ENCODE measurements around the gene PPFIA4. TPM values are rescaled to one million over a fixed set of nuclear protein-coding genes. Genes with fewer than 3 reads are reported as not detected.
"Not testable (repeated sequence)": the region's sequence is repeated elsewhere in the genome, so short reads cannot be mapped to it uniquely, and the experiment has no call there.

The PPFIA4 gene
- total and polyA plus RNA-seq, 9 of the 15 experiments (the other 6 are each of a cell fraction or from before 2014, with no cell fraction given): 0.07 to 12.0 (median 0.70) TPM

DNA sequence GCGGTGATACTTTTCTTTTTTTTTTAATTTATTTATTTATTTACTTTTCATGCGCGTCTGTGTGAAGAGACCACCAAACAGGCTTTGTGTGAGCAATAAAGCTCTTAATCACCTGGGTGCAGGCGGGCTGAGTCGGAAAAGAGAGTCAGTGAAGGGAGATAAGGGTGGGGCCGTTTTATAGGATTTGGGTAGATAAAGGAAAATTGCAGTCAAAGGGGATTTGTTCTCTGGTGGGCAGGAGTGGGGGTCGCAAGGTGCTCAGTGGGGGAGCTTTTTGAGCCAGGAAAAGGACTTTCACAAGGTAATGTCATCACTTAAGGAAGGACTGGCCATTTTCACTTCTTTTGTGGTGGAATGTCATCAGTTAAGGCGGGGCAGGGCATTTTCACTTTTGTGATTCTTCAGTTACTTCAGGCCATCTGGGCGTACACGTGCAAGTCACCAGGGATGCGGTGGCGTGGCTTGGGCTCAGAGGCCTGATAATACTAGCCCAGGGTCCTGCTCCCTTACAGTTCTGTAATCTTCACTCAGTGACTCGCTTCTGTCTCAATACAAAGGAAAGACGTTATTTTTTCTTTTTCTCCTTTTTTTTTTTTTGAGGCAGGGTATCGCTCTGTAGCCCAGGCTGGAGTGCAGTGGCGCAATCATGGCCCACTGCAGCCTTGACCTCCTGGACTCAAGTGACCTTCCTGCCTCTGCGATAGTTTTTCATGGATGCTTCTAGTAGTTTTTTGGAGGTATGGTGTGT lies 20.7 kb upstream of the PPFIA4 start (continued):
- TF ChIP-seq FOXM1 (IDR thresholded peaks at IDR 0.05; ENCODE audit: low read depth) (peak; percentile 66; the same call in 1 of the 2 replicates), NCOR1 (IDR thresholded peaks at IDR 0.05) (peak; percentile 78), L3MBTL2 (IDR thresholded peaks at IDR 0.05) (peak; percentile 94), NRF1 (conservative IDR thresholded peaks at IDR 0.05 in 1 of 2, IDR thresholded peaks at IDR 0.05 in 1 of 2) (0 out of 4 replicates have a peak, but pooled peaks of 1 of the 2 experiments have one; percentile 7), ZNF274 (IDR thresholded peaks at IDR 0.05; ENCODE audit: borderline replicate concordance, low read depth, low read length) (0 out of 2 replicates have a peak, but pooled peaks have one; percentile 58), TAF1 (IDR thresholded peaks at IDR 0.05; ENCODE audit: control insufficient read depth, extremely low read depth, insufficient read depth, low read length, severe bottlenecking) (peak; percentile 51), MAZ (CRISPR knock-in tag; conservative IDR thresholded peaks at IDR 0.05 in 1 of 2, IDR thresholded peaks at IDR 0.05 in 1 of 2) (peak; percentile 26 to 59; a peak in 2 of 4 replicates), CLOCK (CRISPR knock-in tag; IDR thresholded peaks at IDR 0.05; ENCODE audit: borderline replicate concordance) (peak; percentile 73; the same call in 1 of the 2 replicates), FOSL1 (tag; conservative IDR thresholded peaks at IDR 0.05) (peak; percentile 54; the same call in 1 of the 2 replicates), CBFA2T2 (conservative IDR thresholded peaks at IDR 0.05) (peak; percentile 84), DMBX1 (CRISPR knock-in tag; IDR thresholded peaks at IDR 0.05; ENCODE audit: borderline replicate concordance) (peak; percentile 75; the same call in 1 of the 2 replicates), NFIC (IDR thresholded peaks at IDR 0.05) (peak; percentile 63), SMARCA4 (IDR thresholded peaks at IDR 0.05) (peak; percentile 88), LEF1 (IDR thresholded peaks at IDR 0.05) (peak; percentile 78), TRIM24 (IDR thresholded peaks at IDR 0.05) (peak; percentile 20 to 71; a peak in 3 of 4 replicates), TAF7 (tag; IDR thresholded peaks at IDR 0.05) (0 out of 2 replicates have a peak, but pooled peaks have one; percentile 6), PHF20 (IDR thresholded peaks at IDR 0.05; ENCODE audit: partially characterized antibody) (peak; percentile 19), JUN (IDR thresholded peaks at IDR 0.05; ENCODE audit: borderline replicate concordance, low read depth, low read length) (peak; percentile 54; the same call in 1 of the 2 replicates), JUN (CRISPR knock-in tag; IDR thresholded peaks at IDR 0.05; ENCODE audit: borderline replicate concordance) (peak; percentile 63; the same call in 1 of the 2 replicates)
- not testable (repeated sequence) for TF ChIP-seq FOXM1 (CRISPR knock-in tag; IDR thresholded peaks at IDR 0.05; ENCODE audit: low read depth)
- TF ChIP-seq, protein P1, sequence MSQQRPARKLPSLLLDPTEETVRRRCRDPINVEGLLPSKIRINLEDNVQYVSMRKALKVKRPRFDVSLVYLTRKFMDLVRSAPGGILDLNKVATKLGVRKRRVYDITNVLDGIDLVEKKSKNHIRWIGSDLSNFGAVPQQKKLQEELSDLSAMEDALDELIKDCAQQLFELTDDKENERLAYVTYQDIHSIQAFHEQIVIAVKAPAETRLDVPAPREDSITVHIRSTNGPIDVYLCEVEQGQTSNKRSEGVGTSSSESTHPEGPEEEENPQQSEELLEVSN (IDR thresholded peaks at IDR 0.05; ENCODE audit: borderline replicate concordance in 1 of 2, extremely low read depth in 1 of 2, insufficient read depth in 1 of 2, insufficient read length in 1 of 2, low read depth in 1 of 2, low read length in 1 of 2, poor library complexity in 1 of 2, severe bottlenecking in 1 of 2): peak; percentile 62 to 70
